Measurements from ENCODE around the gene KATNB1. TPM values are rescaled to one million over a fixed set of nuclear protein-coding genes. Genes with fewer than 3 reads are reported as not detected.
"Not testable (repeated sequence)": the region's sequence is repeated elsewhere in the genome, so short reads cannot be mapped to it uniquely, and the experiment has no call there.

KATNB1 gene
- total RNA-seq, 4 donors from 2014 or later, result 30.6 to 54.9 (median 41.1) TPM

- no peak overlapping the region for H3K4me3 ChIP-seq (ENCODE audit: low read depth, poor library complexity, severe bottlenecking)
- DNase-seq (ENCODE audit: low spot score in 2 of 2), result peak in 1 of 2 donors; percentile 21
- intact Hi-C loops (cut with DNase I; ENCODE audit: low total_unique reads), result no loop called here
- WGBS, 2 donors, result 93 to 95% methylated on average over 3 of the region's 3 CpGs
- TF ChIP-seq CTCF (IDR thresholded peaks at IDR 0.05) (no peak), POLR2A (IDR thresholded peaks at IDR 0.05) (no peak)
These were observed 25.9 kb upstream of the KATNB1 start for GRCh38 chr16:57709663-57710062.

DNA sequence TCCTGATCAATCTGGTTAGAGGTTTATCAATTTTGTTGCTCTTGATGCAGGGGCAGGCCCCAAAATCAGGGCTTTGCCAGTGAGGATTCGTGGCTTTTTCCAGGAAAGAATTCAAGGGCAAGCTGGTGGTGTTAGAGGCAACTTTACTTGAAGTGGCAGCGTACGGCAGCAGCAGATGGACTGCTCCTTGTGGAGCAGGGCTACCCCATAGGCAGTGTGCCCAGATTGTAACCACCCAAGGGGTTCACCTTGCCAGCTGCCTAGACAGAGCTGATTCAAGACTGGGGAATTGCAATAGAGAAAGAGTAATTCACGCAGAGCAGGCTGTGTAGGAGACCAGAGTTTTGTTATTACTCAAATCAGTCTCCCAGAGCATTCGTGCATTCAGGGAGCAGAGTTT, 24.2 kb upstream of the KATNB1 start:
- no peak overlapping the region for H3K4me3 ChIP-seq (ENCODE audit: low read depth, poor library complexity, severe bottlenecking)
- intact Hi-C loops (cut with DNase I; ENCODE audit: low total_unique reads), result no loop called here
- peak in 1 of 2 donors; percentile 40 for DNase-seq (ENCODE audit: low spot score in 2 of 2)
- WGBS, 2 donors, result 74 to 76% methylated on average over 5 of the region's 5 CpGs
- TF ChIP-seq CTCF (IDR thresholded peaks at IDR 0.05), result no peak
- no peak for TF ChIP-seq POLR2A (IDR thresholded peaks at IDR 0.05)

DNA sequence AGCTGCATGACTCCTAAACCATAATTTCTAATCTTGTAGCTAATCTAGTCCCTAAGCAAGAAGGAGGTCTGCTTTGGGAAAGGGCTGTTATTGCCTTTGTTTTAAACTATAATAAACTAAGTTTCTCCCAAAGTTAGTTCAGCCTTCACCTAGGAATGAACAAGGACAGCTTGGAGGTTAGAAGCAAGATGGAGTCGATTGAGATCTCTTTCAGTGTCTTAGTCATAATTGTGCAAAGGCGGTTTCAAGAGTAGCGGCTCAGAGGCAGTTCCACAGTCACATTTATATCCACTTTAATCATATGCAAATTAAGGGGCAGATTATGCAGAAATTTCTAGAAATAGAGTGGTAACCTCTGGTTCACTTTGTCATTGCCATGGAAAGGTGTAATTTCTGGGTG, 23.6 kb upstream of the KATNB1 start:
- WGBS, 2 donors, result 90 to 95% methylated on average over 3 of the region's 3 CpGs
- TF ChIP-seq POLR2A (IDR thresholded peaks at IDR 0.05) (no peak), CTCF (IDR thresholded peaks at IDR 0.05) (no peak)
- H3K4me3 ChIP-seq (ENCODE audit: low read depth, poor library complexity, severe bottlenecking), result no peak overlapping the region
- intact Hi-C loops (cut with DNase I; ENCODE audit: low total_unique reads), result no loop called here
- no peak for DNase-seq (ENCODE audit: low spot score in 2 of 2)

- peak in 1 of 2 donors; percentile 5 for DNase-seq (ENCODE audit: low spot score in 2 of 2)
- intact Hi-C loops (cut with DNase I; ENCODE audit: low total_unique reads); H3K4me3 ChIP-seq (ENCODE audit: low read depth, poor library complexity, severe bottlenecking): not testable (repeated sequence)
- 58 to 60% methylated on average over 6 of the region's 6 CpGs for WGBS, 2 donors
These were observed 23.0 kb upstream of the KATNB1 start for GRCh38 chr16:57712569-57712968.

- no peak overlapping the region for H3K4me3 ChIP-seq (ENCODE audit: low read depth, poor library complexity, severe bottlenecking)
- intact Hi-C loops (cut with DNase I; ENCODE audit: low total_unique reads), result no loop called here
- peak in 1 of 2 donors; percentile 26 for DNase-seq (ENCODE audit: low spot score in 2 of 2)
- 87 to 96% methylated on average over 8 of the region's 8 CpGs for WGBS, 2 donors
- TF ChIP-seq POLR2A (IDR thresholded peaks at IDR 0.05), result no peak
- no peak for TF ChIP-seq CTCF (IDR thresholded peaks at IDR 0.05)
These were observed 22.0 kb upstream of the KATNB1 start for GRCh38 chr16:57713596-57713995.

DNA sequence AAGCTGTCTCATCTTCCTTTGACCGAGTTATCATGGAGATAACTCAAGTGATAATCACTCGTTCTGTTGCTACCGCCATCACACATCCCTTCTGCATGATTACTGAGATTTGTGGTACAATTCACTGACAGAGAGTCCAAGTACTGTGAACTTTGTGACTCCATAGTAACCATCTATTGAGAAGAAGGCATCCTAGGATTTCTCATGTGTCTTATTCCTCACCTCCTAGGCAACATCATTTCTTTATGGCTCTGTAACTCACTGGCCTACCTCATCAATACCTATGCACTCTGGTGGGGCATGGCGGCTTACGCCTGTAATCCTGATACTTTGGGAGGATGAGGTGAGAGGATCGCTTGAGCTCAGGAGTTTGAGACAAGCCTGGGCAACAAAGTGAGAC, 21.5 kb upstream of the KATNB1 start:
- H3K4me3 ChIP-seq (ENCODE audit: low read depth, poor library complexity, severe bottlenecking), result no peak overlapping the region
- DNase-seq (ENCODE audit: low spot score in 2 of 2), result peak in 1 of 2 donors; percentile 21
- 91 to 95% methylated on average over 6 of the region's 6 CpGs for WGBS, 2 donors
- intact Hi-C loops (cut with DNase I; ENCODE audit: low total_unique reads), result no loop called here
- TF ChIP-seq CTCF (IDR thresholded peaks at IDR 0.05), result no peak
- TF ChIP-seq POLR2A (IDR thresholded peaks at IDR 0.05), result no peak

Data from lower leg skin (tissue), 4 donors.